ENCODE measurements around the gene ZNF157.
A peak's percentile ranks its signal among the peaks of the same experiment; 100 is the strongest.
"Not testable (repeated sequence)": the region's sequence is repeated elsewhere in the genome, so short reads cannot be mapped to it uniquely, and the experiment has no call there.

The ZNF157 gene

GRCh38 chrX:47370278-47370677 lies at the start of gene ZNF157:
Gene ZNF157 (plus strand): TSS chrX:47370578. CDS start chrX:47370669, 91 bp downstream.
- no peak for DNase-seq

GRCh38 chrX:47321386-47321785 lies 49.0 kb upstream of the ZNF157 start:
- DNase-seq = peak in 54 of 58 donors; percentile 0 to 76 (median 36)

GRCh38 chrX:47321823-47322371 lies 48.5 kb upstream of the ZNF157 start:
- no peak for DNase-seq

- DNase-seq = no peak
Observed at GRCh38 chrX:47327902-47328301, 42.5 kb upstream of the ZNF157 start.

- not testable (repeated sequence) for DNase-seq
Observed at GRCh38 chrX:47332729-47333128, 37.6 kb upstream of the ZNF157 start.

GRCh38 chrX:47351706-47352105 lies 18.7 kb upstream of the ZNF157 start:
- no peak for DNase-seq

GRCh38 chrX:47358387-47359065 lies 11.9 kb upstream of the ZNF157 start:
- peak in 5 of 58 donors; percentile 0 to 3 (median 0) for DNase-seq

- no peak for DNase-seq
Observed at GRCh38 chrX:47360423-47361179, 9.8 kb upstream of the ZNF157 start.

- DNase-seq = peak; percentile 11 to 96 (median 78)
Observed at GRCh38 chrX:47361538-47362511, 8.6 kb upstream of the ZNF157 start.

GRCh38 chrX:47366041-47366722 lies 4.2 kb upstream of the ZNF157 start:
- DNase-seq = peak in 57 of 58 donors; percentile 2 to 85 (median 54)

GRCh38 chrX:47373198-47373597 lies 2.8 kb downstream of the ZNF157 start:
- no peak for DNase-seq

GRCh38 chrX:47380268-47380667 lies 9.9 kb downstream of the ZNF157 start:
- DNase-seq = no peak

- not testable (repeated sequence) for DNase-seq
Observed at GRCh38 chrX:47380837-47381236, 10.5 kb downstream of the ZNF157 start.

- DNase-seq = peak in 46 of 58 donors; percentile 0 to 59 (median 12)
Observed at GRCh38 chrX:47384502-47384901, 14.1 kb downstream of the ZNF157 start.

- DNase-seq = no peak
Observed at GRCh38 chrX:47390780-47391179, 20.4 kb downstream of the ZNF157 start.

GRCh38 chrX:47413179-47413594 lies 42.8 kb downstream of the ZNF157 start:
- no peak for DNase-seq

- DNase-seq = no peak
Observed at GRCh38 chrX:47420265-47420664, 49.9 kb downstream of the ZNF157 start.

- no peak for DNase-seq
Observed at GRCh38 chrX:47420962-47421361, 50.6 kb downstream of the ZNF157 start.

GRCh38 chrX:47422444-47422843 lies 52.1 kb downstream of the ZNF157 start:
- DNase-seq = no peak

GRCh38 chrX:47430925-47431324 lies 60.5 kb downstream of the ZNF157 start:
- no peak for DNase-seq

Measured in anterior cingulate cortex (tissue), 58 donors.